NCI-H345 (cell line): ENCODE measurements around the gene MYRIP.
"Not testable (repeated sequence)": the region's sequence is repeated elsewhere in the genome, so short reads cannot be mapped to it uniquely, and the experiment has no call there.

ENCODE experiments used
- DNase-seq: peaks from one replicate; lab custom pipeline; 2025; lab: John Stamatoyannopoulos, UW

The MYRIP gene

DNA sequence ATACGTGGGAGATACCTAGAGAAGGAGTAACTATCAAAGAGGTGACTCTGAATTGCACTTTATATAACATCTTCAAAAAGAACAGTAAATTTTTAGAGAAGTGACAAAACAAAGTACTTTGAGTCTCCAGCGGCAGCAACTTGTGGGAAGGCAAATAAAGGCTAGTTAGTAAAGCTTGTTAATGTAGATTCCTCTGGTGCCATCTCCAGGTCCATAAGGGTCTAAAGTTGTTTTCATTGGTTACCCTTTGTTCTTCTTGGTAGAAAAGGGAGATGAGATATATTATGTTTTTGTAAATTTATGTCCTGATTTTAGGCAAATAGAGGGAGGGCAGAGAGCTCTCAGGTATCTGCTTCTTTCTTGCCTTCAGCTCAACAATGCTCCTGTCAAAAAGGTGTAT is 161.6 kb downstream of the MYRIP start:
- no peak for DNase-seq

DNA sequence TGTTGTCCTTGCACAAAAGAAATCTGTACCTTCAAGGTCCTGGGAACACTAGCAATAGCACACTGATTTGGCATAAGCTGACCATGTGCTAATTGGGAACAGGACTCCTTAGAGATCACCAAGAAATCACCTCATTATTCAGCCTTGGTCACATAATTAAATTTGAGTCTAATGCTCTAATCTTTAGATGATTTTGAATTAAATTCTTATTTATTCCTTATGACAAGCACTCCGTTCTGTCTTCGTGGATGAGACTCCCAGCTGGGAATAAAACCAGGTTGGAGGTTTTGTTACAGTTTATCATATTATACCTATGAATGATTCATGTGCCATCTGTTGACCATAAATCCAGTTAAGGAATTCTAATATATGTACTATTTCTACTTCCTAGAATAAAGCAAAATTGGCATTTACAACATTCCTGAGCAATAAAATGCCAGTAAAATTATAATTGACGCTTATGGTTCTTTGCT is 162.2 kb downstream of the MYRIP start:
- DNase-seq = no peak

DNA sequence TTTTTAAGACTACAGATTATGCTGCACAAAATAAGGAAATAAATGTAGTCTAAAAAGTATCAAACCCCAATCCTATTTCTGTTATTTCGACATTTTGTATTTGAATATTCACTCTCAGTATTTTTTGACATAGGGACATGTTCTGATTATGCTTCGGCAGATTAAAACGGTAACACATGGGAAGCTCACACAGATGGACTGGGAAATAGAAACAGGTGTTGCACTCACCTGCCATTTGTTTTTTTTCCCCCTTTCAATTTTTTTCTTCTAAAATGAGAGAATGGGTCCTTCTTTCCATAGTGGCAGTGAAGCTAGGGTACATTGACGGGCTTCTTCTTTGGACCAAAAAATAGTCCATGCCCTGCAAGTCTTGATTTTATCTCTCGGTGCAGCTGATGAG is 163.1 kb downstream of the MYRIP start:
- DNase-seq = no peak

DNA sequence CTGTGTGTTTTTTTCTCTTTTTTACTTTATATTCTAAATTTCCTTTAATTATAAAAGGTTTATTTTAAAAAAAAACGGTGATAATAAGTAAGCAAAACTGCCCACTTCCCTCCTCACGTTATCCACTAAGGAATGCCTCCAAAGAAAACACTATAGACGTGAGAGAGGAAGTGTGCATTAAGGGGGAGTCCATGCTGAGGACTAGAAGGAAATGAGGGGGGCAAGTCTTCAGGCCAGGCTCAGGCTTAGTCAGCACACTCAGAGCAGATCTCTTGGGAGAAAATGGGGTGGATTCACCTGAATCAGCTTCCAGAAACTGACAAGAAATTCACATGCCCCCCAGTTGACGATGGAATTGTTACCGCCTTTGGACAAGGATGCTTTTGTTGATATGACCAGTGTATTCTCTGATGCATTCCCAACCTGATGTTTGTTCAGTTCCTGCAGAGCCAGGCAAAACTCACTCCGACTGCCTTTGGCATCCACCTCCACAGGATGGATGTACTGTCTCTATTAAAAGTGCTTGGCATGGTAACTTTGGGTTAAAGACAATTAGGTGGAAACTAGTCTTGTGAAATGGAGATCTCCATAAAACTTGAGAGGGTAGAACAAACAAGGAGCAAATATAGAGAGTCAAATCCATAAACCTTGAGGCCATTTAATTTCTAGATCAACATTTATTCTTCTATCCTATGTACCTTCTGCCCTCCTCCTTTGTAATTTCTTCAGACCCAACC is 167.8 kb downstream of the MYRIP start:
- DNase-seq = no peak

DNA sequence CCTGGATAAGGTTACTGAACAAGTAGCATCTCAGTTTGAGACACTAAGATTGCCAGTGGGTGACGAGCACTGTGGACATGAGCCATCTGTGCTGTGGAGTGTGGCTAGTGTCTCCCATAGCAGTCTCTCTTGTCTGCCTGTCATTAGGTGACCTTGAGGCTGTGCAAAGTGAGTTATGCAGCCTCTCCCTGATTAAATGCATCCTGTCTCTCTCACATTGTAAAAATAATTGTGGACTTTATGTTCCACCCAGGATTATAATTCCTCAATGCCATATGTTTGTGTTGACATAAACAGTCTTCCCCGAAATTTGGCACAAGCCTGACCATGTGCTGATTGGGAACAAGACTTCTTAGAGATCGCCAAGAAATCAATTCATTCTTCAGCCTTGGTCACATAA is 168.9 kb downstream of the MYRIP start:
- DNase-seq = no peak

DNA sequence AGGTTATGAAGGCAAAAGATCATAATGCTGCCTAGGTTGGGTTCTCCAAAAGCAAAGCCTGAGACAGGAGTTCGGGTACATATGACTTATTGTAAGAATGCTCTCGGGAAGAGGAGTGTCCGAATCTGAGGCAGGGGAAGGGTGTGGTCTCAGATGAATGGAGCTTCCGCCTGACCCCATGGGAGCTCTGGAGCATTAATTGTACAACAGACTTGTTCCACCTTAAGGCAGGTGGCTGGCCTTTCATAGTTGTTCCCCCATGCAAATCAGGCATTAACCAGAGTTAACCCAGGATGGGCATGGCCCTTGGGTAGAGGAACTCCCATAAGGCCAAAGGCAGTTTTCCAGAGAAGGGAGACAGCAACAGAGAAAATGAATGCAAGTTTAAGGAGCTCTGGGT is 170.6 kb downstream of the MYRIP start:
- DNase-seq = no peak

DNA sequence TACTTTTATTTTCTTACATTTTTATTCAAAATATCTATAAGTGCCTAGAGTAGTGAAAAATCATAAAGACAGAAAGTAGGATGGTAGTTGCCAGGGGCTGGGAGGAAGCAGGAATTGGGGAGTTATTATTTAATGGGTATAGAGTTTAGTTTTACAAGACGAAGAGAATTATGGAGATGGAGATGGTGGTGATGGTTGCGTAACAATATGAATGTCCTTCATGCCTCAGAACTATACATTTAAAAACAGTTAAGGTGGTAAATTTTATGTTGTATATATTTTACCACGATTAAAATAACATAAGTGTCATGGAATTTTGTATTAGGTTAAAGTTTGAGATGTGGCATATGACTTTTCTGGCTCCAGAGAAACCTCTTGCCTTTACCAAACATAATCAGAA is 171.4 kb downstream of the MYRIP start:
- no peak for DNase-seq

DNA sequence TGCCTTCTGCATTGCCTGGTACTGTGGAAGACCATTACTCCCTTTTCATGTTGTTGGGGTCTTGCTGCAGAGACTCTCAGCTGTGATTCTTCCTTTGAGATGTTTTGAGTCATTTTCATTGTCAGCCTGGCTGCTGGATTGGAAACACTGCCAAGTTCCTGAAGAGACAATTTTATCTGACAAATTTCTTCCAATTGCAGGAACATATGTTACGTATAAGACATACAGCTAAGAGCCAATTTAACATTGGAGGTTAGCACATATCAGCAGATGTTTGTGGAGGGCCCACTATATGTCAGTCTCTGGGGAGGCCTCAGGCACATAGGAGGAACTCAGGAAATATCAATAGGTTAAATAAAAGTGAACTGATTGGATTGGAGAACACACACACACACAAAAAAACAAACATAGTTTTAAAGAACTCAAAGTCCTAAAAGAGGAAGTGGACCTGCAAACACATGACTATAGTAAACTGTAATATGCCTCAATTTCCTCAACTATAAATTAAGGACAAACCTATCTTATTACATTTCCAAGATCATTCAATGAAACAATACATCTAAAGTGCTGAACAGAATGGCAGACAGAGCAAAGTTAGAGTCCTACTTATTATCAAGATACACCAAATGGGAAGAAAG is 172.3 kb downstream of the MYRIP start:
- DNase-seq = no peak

DNA sequence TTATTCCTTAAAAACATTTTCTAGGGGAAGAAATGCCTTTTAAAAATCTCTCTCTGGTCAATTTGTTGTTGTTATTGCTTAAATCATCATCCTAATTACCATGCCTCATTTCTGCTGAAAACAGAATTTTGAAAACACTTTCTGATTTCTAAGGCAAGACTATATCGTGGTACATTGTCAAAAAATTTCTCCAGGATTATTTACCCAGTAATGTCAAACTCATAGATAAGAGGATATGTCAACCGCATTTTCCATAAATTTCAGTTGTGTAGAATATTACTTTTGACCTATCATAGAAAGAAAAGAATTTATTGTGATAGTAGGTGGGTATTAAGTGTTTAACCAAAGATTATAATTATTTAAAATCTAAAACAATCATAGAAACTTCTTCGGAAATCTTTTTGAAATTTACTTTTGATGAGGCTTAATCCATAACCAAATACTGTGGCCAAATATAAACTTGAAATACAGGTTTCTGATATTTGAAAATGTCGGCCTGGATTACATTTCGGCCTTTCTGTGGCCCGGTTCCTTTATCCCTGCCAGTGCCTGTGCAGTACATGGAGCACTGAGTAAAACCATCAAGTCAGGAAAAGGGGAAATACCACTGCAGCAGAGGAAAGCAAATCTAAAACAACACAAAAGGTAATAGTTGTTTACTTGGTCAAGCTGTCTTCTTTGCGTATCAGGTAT is 173.4 kb downstream of the MYRIP start:
- DNase-seq = no peak

DNA sequence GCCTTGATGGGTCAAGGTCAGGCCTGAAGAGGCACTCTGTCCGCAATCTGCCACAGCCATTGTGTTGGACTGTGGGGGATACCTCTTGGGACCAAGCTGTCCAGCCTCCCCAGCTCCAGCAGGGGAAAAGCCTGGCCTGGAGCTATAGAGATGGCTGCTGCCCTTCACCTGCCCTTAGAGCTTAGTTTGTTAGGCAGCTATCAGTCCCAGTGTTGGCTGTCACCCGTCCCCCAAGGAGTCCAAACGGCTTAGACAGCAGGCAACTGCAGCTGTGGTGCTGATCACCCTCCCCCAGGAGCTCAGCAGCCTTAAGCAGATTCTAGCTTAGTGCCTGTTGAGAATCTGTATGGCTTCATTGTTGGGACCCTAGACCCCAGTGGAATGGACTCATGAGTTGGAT is 180.3 kb downstream of the MYRIP start:
- DNase-seq = no peak

DNA sequence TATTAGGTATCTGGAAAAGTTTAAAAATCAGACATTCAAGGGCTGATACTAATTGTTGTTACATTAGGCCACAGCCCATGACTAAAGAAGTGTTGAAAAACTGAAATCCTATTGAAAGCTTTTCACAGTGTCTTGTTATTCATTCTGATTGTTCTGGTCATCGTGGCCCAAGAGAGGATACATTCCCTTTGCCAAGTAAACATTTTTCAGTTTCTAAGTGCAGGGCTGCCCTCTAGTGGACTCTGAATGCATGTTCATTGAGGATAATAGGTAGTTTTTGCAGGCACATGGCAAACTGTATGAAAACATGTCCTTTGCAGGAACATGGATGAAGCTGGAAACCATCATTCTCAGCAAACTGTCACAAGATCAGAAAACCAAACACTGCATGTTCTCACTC is 181.1 kb downstream of the MYRIP start:
- peak; percentile 25 for DNase-seq

DNA sequence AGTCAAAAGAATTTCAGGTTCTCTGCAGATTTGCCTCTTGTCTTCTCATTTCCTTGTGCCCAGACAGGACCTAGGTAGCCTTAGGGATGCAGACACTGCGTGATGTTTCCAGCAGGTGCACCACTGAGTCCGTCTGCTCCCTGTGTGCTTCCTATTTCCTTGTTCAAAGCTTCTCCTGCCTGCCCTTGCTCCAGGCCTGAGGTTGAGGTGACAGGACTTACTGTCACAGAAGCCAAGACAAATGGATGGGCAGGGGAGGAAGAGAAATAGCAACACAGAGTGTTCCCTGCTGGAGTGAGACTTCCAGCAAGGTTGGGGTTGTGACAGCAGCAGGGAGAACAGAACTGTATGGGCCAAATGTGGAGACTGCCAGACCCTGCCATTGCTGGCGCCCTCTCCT is 199.4 kb downstream of the MYRIP start:
- no peak for DNase-seq

DNA sequence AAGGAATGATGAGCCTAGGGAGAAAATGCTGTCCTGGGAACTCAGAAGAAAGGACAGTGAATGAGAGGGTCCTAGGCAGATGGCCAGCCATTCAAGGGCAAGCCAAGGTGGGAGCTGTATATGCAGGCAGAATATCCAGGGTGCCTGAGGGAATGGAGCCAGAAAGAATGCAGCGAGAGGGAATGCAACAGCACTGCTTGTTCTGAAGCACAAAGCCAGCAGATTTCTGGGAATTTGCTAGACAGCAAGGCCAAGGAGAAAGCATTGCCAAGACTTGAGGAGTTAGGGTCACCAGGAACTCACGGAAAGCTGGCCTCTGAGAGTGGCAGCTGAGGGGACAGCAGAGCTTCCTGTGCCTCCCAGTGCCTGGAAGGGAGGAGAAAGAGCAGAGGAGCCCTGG is 200.6 kb downstream of the MYRIP start:
- no peak for DNase-seq

DNA sequence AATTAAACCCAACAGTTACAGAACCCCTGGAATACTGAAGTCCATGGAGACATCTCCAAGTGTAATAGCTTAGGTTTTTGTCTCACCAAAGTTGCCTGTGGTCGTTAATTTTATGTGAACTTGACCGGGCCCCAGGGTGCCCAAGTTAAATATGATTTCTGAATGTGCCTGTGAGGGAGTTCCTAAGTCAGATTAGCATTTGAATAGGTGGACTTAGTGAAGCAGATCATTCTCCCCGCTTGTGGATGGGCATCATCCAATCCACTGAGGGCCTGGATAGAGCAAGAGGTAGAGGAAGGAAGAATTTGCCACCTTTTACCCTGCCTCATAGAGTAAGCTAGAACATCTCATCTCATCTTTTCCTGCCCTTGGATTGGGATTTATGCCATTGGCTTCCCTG is 203.0 kb downstream of the MYRIP start:
- no peak for DNase-seq

DNA sequence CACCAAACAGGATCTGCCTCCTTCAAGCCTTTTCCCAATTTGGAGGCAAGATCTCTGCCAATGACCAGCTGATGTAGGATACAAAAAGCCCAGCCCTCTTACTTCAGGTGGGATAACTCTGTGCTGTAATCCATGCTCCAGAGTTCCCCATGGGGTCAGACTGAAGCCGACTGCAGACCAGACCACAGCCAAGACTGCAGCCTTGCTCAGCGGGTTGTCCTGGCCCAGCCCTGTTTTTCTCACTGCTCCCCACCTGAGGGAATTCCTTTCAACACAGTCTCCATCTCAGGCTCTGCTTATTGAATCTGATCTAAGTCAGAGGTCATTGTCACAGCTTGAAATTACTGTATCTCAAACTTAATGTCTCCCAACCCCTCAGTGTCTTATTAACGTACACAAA is 207.0 kb downstream of the MYRIP start:
- no peak for DNase-seq

DNA sequence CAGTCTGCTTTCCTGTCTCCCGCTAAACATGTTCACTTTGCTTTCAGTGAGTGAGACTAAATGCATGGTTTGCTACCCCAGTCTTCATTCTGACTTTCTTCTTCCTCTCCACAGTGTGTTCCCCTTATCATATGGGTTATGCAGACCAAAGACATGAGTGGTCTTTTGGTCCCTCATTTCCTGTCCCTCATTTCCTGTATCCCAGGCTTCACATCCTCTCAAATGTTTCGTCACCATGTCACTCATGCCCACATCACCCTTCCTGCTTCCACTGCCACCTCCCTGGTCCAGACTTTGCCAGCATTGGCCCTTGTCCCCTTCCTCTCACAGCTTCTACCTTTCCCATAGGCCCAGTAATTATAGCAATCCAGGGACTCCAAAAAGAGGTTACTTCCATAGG is 209.0 kb downstream of the MYRIP start:
- no peak for DNase-seq

DNA sequence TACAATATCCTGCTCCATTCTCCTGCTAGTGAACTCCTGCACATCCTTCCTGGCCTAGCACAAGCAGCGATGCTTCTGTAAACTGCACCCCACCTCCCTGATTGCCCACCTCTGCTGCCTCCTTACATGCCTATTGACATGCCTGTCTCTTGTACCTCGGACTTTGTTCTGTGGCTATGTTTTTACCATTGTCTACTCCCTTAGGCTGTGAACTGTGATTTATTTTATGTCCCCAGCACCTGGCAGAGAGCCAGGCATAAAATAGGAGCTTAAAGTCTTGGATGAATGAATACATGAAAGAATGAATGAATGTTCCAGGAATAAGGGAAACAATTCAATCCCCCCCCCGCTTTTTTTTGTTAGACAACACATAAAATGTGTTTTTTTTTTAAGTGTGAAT is 210.0 kb downstream of the MYRIP start:
- no peak for DNase-seq

DNA sequence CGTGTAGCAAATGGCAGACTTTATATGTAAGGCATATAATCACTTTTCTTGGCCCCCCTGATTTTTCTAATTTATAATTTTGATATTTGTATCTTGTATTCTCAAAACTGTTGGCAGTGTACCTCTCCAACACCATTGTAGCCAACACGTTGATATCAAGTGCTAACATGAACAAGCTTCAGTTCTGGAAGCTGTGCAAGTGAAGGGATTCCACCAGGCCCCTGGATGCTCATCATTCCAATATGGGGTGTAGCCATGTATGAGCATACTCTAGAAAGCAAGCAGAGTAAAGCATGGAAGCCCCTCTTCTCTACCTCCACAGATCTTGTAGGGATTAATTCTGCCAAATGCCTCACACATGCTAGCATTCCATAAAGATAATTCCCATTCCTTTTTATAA is 211.3 kb downstream of the MYRIP start:
- DNase-seq = no peak

DNA sequence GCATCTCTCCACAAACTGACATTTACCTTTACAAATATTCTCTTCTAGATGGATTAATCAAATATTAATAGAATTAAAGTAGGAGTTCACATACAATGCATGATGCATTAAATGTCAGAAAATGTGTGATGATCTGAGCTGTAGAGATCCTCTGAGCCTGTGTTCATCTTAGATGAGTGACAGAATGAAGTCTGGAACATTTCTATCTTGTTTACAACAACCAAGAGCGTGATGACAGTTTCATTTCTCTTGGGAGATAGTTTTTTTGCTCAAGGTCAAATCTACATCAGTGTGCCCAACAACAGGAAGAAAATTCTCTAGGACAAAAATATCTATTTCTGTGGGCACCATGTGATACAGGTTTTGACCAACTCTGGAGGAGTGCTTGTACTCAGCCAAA is 211.9 kb downstream of the MYRIP start:
- DNase-seq = no peak

DNA sequence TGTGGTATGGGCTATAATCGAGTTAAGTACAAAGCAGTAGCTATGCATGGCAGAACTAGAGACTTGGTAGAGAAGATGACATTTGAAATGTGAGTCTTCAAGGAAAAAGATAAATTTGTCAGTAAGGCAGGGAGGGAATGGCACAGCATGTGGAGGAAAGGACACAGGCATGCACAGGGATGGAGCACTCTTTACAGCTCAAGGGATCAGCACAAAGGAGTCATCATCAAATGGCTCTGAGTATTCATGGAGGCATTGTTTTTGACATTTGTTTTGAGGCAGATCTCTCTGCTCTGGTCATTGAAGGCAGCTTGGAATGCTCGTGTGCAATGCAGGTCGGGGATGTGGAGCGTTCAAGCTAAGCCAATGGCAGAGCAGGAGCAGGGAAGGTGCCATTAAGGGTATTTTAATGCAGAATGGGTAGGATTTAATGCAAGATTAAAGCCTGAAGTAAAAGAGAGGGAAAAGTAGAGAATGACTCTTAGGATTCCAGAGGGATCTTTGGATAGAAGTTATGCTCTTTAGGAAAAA is 213.0 kb downstream of the MYRIP start:
- DNase-seq = no peak

DNA sequence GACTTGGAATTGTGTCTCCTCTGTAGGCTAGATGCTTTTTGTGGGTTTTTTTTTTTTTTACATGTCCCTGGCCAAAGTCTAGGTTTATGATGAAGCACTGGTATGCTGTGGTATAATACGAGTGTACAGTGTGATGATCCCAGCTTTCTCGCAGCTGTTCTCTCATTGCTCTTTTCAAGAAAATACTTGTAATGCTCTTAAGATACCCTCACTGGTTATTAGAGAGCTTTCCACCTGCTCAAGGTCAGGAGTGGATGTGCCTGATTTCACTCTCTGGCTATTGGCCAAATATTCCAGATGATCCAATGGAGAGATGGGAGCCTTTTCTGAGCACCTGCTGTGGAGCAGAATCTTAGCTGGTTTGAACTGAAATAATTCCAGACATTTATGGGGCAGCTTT is 215.1 kb downstream of the MYRIP start:
- DNase-seq = no peak

DNA sequence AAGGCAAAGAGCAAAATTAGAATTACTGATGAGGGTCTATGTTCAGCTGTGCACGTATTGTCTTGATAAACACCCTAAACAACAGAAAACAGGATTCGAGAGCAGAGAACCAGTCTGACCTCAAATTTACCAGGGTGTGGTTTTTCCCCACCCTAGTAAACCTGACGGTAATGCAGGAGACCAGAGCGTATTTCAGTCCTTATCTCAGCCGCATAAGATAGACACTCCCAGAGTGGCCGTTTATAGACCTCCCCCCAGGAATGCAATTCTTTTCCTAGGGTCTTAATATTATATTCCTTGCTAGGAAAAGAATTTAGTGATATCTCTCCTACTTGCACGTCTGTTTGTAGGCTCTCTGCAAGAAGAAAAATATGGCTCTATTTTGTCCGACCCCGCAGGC is 216.5 kb downstream of the MYRIP start:
- not testable (repeated sequence) for DNase-seq

DNA sequence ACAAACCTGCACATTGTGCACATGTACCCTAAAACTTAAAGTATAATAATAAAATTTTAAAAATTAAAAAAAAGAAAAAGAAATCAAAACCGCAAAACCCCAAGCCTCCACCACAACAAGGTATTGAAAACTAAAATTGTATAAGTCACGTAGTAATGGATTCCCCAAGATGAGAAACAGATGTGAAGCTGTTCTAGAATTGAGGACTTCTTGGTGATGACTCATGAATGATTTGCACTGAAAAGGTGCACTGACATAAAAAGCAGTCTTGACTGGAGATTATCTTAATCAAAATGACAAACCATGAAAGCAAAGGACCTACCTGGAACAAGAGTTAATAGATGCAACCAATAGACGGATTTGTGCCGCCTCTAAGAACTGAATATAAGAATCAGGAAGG is 225.8 kb downstream of the MYRIP start:
- DNase-seq = no peak
